ENCODE results near the gene PLA2G5.

Gene PLA2G5

GRCh38 chr1:20078171-20078651 lies 8.2 kb downstream of the PLA2G5 start:
- TF ChIP-seq ZNF565 (CRISPR knock-in tag; conservative IDR thresholded peaks at IDR 0.05; ENCODE audit: low read depth) (no peak), ZNF70 (CRISPR knock-in tag; IDR thresholded peaks at IDR 0.05) (no peak), TCF4 (CRISPR knock-in tag; IDR thresholded peaks at IDR 0.05; ENCODE audit: borderline replicate concordance) (no peak), ISL1 (CRISPR knock-in tag; IDR thresholded peaks at IDR 0.05) (no peak), ZC3H10 (CRISPR knock-in tag; IDR thresholded peaks at IDR 0.05) (no peak), BACH2 (CRISPR knock-in tag; IDR thresholded peaks at IDR 0.05; ENCODE audit: borderline replicate concordance) (no peak), CSRNP3 (CRISPR knock-in tag; IDR thresholded peaks at IDR 0.05) (no peak), ZFP30 (CRISPR knock-in tag; IDR thresholded peaks at IDR 0.05) (no peak)
- TF ChIP-seq, protein P1, sequence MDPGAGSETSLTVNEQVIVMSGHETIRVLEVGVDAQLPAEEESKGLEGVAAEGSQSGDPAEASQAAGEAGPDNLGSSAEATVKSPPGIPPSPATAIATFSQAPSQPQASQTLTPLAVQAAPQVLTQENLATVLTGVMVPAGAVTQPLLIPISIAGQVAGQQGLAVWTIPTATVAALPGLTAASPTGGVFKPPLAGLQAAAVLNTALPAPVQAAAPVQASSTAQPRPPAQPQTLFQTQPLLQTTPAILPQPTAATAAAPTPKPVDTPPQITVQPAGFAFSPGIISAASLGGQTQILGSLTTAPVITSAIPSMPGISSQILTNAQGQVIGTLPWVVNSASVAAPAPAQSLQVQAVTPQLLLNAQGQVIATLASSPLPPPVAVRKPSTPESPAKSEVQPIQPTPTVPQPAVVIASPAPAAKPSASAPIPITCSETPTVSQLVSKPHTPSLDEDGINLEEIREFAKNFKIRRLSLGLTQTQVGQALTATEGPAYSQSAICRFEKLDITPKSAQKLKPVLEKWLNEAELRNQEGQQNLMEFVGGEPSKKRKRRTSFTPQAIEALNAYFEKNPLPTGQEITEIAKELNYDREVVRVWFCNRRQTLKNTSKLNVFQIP (CRISPR knock-in tag; IDR thresholded peaks at IDR 0.05; ENCODE audit: borderline replicate concordance, low read depth) = no peak
- TF ChIP-seq, protein P2, sequence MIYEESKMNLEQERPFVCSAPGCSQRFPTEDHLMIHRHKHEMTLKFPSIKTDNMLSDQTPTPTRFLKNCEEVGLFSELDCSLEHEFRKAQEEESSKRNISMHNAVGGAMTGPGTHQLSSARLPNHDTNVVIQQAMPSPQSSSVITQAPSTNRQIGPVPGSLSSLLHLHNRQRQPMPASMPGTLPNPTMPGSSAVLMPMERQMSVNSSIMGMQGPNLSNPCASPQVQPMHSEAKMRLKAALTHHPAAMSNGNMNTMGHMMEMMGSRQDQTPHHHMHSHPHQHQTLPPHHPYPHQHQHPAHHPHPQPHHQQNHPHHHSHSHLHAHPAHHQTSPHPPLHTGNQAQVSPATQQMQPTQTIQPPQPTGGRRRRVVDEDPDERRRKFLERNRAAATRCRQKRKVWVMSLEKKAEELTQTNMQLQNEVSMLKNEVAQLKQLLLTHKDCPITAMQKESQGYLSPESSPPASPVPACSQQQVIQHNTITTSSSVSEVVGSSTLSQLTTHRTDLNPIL (CRISPR knock-in tag; IDR thresholded peaks at IDR 0.05; ENCODE audit: low read depth) = no peak
- ATAC-seq = no peak

DNA sequence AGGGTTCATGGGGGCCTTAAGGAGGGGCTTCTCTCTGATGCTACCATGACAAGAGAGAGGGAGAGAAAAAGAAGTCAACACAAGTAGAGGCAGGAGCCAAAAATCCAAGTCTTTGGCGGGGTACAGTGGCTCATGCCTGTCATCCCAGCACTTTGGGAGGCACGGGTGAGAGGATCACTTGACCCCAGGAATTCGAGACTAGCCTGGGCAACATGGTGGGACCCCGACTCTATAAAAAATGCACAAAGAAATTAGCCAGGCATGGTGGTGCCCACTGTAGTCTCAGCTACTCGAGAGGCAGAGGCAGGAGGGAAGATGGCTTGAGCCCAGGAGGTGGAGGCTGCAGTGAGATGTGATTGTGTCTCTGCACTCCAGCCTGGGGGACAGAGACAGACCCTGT lies 8.7 kb downstream of the PLA2G5 start:
- no peak for TF ChIP-seq ISL1 (CRISPR knock-in tag; IDR thresholded peaks at IDR 0.05)
- TF ChIP-seq, protein P2 (CRISPR knock-in tag; IDR thresholded peaks at IDR 0.05; ENCODE audit: low read depth) = no peak
- no peak for ATAC-seq

DNA sequence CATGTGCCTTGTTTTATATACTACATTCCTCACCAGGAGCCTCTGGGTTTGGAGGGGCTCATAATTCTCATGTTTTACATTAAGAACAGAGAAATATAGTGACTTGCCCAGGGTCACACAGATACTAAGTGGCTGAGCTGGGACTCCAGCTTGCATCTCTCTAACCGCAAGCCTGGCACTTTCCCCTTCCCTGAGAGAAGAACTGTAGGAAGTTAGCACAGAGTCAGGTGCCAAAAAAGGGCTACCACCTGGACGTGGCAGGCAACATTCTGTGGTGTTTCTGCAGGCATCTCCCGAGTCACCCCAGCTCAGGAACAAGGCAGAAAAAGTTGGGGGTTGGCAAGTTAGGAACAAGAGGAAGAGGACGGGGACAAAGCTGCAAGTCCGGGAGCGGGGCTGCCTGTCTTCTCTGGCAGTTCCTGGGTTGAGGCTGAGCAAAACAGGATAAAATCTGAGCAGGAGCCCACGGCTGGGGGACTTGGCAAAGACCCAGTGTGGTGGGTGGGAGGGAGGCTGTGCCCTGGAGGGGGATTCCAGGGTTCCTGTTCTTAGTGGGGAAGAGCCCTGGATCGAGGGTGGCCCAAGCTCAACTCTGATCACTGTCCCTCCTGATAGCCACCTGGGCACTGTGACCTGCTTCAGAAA lies 9.8 kb downstream of the PLA2G5 start:
- TF ChIP-seq ARNTL (CRISPR knock-in tag; IDR thresholded peaks at IDR 0.05; ENCODE audit: borderline replicate concordance, low read depth) (no peak), GLIS3 (CRISPR knock-in tag; IDR thresholded peaks at IDR 0.05) (no peak), CSRNP3 (CRISPR knock-in tag; IDR thresholded peaks at IDR 0.05) (no peak), TCF4 (CRISPR knock-in tag; IDR thresholded peaks at IDR 0.05; ENCODE audit: borderline replicate concordance) (no peak), PPARA (CRISPR knock-in tag; IDR thresholded peaks at IDR 0.05; ENCODE audit: borderline replicate concordance) (no peak), ZC3H10 (CRISPR knock-in tag; IDR thresholded peaks at IDR 0.05) (no peak), RARB (CRISPR knock-in tag; IDR thresholded peaks at IDR 0.05) (no peak), ESRRG (CRISPR knock-in tag; IDR thresholded peaks at IDR 0.05) (no peak)
- TF ChIP-seq, protein P1 (CRISPR knock-in tag; IDR thresholded peaks at IDR 0.05; ENCODE audit: borderline replicate concordance, low read depth) = no peak
- no peak for ATAC-seq

- no peak for ATAC-seq
- TF ChIP-seq TOX (CRISPR knock-in tag; IDR thresholded peaks at IDR 0.05; ENCODE audit: borderline replicate concordance) (no peak), CSRNP3 (CRISPR knock-in tag; IDR thresholded peaks at IDR 0.05) (no peak), ZNF8 (CRISPR knock-in tag; IDR thresholded peaks at IDR 0.05) (no peak), ZC3H10 (CRISPR knock-in tag; IDR thresholded peaks at IDR 0.05) (no peak), OSR1 (CRISPR knock-in tag; IDR thresholded peaks at IDR 0.05) (no peak), ARNTL (CRISPR knock-in tag; IDR thresholded peaks at IDR 0.05; ENCODE audit: borderline replicate concordance, low read depth) (no peak), ZNF70 (CRISPR knock-in tag; IDR thresholded peaks at IDR 0.05) (no peak), SNAI2 (CRISPR knock-in tag; IDR thresholded peaks at IDR 0.05) (no peak)
- TF ChIP-seq, protein P2 (CRISPR knock-in tag; IDR thresholded peaks at IDR 0.05; ENCODE audit: low read depth) = no peak
These were observed 10.7 kb downstream of the PLA2G5 start for GRCh38 chr1:20080441-20081352.
